Esophagus muscularis mucosa (tissue), 4 donors: Measurements from ENCODE around the gene NPHP1.

Source experiments
- EP300 ChIP-seq: sonication (generic); formaldehyde crosslinking; IDR thresholded peaks from one replicate; pipeline ENCODE4 v1.6.1; 2017; ENCODE audit warnings: antibody characterized with exemption
- POLR2A ChIP-seq: fragments of 450-650 bp; IDR thresholded peaks from one replicate; pipeline ENCODE4 v1.6.1; 2017; ENCODE audit warnings: antibody characterized with exemption, moderate library complexity, mild to moderate bottlenecking, low read depth
- POLR2AphosphoS5 ChIP-seq, 2 donors: sonication (generic); formaldehyde crosslinking; IDR thresholded peaks; one replicate each; pipeline ENCODE4 v1.6.1; 2017; ENCODE audit warnings: antibody characterized with exemption in 2 of 2
- TF ChIP-seq, protein P1 (sequence below), 3 experiments: fragments of 200-600 bp in 2 of 3; fragments of 450-650 bp in 1 of 3; sonication (generic) in 2 of 3; IDR thresholded peaks; one replicate each; pipeline ENCODE4 v1.5.1; 2017 to 2019; ENCODE audit warnings: antibody characterized with exemption in 3 of 3, mild to moderate bottlenecking in 2 of 3, moderate library complexity in 1 of 3

DNA sequence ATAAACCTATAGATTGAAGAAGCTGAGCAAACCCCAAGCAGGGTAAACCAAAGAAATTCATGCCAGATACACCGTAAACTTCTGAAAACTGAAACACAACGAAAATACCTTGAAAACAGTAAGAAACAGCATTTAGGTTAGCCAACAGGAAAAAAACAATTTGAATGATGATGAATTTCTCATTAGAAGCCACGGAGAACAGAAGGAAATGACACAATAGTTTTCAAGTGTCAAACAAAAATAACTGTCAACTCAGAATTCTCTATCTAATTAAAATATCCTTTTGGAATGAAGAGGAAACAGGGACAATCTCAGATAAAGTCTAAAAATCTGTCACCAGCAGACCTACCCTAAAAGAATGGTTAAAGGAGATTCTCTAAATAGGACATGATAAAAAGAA, 51.9 kb downstream of the NPHP1 start:
- TF ChIP-seq, protein P1, sequence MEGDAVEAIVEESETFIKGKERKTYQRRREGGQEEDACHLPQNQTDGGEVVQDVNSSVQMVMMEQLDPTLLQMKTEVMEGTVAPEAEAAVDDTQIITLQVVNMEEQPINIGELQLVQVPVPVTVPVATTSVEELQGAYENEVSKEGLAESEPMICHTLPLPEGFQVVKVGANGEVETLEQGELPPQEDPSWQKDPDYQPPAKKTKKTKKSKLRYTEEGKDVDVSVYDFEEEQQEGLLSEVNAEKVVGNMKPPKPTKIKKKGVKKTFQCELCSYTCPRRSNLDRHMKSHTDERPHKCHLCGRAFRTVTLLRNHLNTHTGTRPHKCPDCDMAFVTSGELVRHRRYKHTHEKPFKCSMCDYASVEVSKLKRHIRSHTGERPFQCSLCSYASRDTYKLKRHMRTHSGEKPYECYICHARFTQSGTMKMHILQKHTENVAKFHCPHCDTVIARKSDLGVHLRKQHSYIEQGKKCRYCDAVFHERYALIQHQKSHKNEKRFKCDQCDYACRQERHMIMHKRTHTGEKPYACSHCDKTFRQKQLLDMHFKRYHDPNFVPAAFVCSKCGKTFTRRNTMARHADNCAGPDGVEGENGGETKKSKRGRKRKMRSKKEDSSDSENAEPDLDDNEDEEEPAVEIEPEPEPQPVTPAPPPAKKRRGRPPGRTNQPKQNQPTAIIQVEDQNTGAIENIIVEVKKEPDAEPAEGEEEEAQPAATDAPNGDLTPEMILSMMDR (IDR thresholded peaks at IDR 0.05): no peak
- TF ChIP-seq POLR2A (no peak), POLR2AphosphoS5 (IDR thresholded peaks at IDR 0.05) (no peak), EP300 (no peak)
